Fibroblast of lung (primary cell): ENCODE results near the gene RPS19BP1.
A peak's percentile ranks its signal among the peaks of the same experiment; 100 is the strongest.

Experiments used
- EZH2 ChIP-seq: IDR thresholded peaks from 2 replicates; pipeline ENCODE4 v1.5.1; 2012; ENCODE audit warnings: low read length, control low read depth, mild to moderate bottlenecking; ENCODE audit errors: missing control alignments
- TF ChIP-seq, protein P1 (sequence below), 2 donors: IDR thresholded peaks in 1 of 2; conservative IDR thresholded peaks in 1 of 2; 1 replicate in 1 of 2; 2 replicates in 1 of 2; pipeline ENCODE4 v1.5.1; 2011 to 2012; ENCODE audit warnings: low read length in 2 of 2, control low read depth in 1 of 2, inconsistent platforms in 1 of 2, low read depth in 1 of 2, mild to moderate bottlenecking in 1 of 2

DNA sequence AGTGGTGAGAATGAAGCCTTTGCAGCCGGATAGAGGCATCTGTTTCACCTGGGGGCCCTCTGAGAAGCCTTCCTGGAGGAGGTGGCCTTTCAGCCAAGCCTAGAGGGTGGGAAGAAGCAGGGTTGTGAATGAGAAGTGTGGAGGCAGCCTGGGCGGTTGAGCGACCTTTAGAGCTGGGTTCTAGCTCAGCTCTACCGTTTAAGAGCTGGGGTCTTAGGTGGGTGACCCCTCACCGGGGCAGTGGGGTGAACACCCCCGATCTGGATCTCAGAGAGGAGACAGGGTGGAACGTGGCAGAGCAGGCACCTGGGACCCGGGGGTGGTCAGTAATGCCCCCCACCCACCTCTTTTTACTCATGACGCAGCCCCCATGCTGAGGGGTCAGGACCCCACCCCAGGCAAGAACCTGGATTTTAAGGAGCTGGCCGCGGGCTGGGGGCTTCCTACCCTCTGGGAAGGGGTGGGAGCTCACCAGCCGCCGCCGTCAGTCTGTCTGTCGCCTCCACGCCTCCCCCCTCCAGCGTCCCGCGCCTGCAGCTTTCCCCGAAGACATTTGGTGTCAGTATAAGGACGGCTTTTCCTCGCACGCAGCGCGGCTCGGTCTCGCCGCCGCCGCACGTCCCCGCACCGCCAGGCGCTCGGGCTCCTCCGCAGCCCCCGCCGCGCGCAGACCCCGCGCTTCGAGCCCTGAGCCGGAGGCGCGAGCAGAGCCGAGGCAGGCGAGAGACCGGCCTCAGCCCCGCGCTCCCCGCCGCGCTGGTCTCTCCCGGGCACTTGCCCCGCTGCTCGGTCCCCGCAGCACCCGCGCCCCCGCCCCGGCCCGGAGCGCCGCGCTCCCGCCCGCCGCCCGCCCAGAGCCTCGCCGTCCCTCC, 24.7 kb upstream of the RPS19BP1 start:
- TF ChIP-seq, protein P1, sequence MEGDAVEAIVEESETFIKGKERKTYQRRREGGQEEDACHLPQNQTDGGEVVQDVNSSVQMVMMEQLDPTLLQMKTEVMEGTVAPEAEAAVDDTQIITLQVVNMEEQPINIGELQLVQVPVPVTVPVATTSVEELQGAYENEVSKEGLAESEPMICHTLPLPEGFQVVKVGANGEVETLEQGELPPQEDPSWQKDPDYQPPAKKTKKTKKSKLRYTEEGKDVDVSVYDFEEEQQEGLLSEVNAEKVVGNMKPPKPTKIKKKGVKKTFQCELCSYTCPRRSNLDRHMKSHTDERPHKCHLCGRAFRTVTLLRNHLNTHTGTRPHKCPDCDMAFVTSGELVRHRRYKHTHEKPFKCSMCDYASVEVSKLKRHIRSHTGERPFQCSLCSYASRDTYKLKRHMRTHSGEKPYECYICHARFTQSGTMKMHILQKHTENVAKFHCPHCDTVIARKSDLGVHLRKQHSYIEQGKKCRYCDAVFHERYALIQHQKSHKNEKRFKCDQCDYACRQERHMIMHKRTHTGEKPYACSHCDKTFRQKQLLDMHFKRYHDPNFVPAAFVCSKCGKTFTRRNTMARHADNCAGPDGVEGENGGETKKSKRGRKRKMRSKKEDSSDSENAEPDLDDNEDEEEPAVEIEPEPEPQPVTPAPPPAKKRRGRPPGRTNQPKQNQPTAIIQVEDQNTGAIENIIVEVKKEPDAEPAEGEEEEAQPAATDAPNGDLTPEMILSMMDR (conservative IDR thresholded peaks at IDR 0.05 in 1 of 2, IDR thresholded peaks at IDR 0.05 in 1 of 2; ENCODE audit: low read depth in 1 of 2, low read length in 2 of 2), result peak in 1 of 2 donors; percentile 21
- TF ChIP-seq EZH2, result peak; percentile 91
